CD4-positive, alpha-beta T cell treated with Interleukin-4 for 4 hours (primary cell): ENCODE measurements around the gene RBM20.

Source experiments
- DNase-seq: peaks from one replicate; pipeline ENCODE4 v3.0.0-alpha.2; 2020

Gene RBM20

DNA sequence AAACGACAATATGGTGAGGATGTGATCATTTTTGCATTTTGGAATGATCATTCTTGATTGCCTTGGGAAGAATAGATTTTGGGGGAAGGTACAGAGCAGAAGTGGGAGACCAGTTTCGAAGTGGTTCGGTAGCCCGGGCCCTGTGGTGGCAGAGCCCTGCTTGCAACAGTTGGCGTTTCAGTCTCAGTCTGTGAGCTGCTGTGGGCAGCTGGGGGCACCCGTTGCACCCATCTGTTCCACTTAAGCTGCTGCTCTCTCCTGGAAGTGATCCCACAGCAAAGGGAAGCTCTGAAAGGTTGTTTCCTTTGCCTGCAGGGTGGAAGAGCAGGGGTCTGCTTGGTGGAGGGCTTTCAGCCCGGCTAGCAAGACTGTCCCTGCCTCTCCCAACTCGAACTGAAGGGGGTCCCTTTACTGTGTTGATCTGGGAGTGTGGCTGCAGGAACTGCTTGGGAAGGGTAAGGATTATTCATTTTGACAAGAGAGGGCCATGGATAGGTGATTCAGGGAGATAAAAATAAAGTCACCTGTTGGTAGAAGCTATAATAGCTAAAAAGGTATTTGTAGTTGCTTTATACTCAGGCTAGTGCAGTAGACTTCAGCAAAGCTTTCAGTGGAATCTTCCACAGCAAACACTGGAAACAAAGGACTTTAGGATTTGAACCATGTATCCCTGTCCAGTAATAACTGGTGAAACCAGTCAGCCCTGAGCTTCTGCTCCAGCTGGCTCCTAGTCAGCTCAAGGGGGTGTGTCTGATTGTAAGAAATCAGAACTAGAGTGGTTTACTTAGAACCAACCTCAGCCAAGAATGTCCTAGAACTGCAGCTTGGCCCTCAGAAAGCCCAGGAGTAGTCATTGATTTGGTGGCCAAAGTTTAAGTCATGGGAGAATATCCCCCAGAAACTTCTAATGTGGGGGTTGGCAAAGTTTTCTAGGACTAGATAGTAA lies 174.4 kb downstream of the RBM20 start:
- DNase-seq = no peak

- no peak for DNase-seq
These were observed 176.2 kb downstream of the RBM20 start for GRCh38 chr10:110820321-110820814.

- DNase-seq = no peak
These were observed 177.4 kb downstream of the RBM20 start for GRCh38 chr10:110821508-110821907.

DNA sequence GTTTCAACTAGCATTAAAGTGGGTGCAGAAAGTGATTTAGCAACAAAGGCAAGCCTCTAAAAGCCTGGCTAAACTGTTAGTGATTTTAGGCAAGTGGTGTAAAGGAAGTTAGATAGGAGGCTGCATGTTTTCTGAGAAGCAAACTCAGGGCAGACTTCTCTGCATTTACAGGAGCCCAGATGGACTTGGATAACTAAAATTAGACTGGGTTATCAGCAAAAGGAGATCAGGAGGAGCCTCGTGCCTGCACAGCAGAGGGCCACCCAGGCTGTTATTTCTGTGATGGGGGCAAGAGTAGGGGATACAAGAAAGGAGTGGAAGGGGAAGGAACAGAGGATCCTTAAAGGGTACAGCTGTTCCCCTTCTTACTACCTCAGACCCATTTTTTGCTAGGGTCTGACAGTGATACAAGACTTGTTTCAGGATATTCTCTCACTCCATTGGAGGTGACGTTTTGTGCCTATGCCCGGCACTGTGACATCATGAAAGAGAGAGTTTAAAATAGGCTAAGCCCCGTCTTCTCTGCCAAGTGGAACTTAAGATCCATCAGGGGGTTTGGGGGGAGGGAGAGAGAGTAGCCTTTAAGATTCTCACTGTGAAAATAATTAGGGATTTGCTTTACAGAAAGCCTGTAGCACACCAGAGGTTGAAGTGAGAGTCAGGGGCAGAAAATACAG lies 178.0 kb downstream of the RBM20 start:
- DNase-seq = no peak

GRCh38 chr10:110822712-110823311 lies 178.7 kb downstream of the RBM20 start:
- DNase-seq = no peak

- no peak for DNase-seq
These were observed 180.0 kb downstream of the RBM20 start for GRCh38 chr10:110824152-110824441.

GRCh38 chr10:110824660-110825059 lies 180.5 kb downstream of the RBM20 start:
- DNase-seq = no peak

DNA sequence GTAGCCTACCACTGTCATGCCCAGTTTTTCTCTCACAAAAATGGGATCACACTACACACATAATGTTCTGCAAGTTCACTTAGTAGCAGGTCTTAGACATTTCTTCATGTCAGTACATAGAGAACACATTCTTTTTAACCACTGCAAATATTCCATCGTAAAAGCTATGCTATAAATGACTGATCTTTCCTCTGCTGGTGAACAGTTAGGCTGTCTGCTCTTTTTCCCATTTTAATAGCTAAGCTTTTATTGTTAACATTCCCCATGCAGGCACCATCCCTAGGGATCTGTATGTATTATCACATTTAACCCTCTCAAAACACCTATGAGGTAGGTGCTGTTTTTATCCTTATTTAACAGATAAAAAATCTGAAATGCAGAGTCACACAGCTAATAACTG lies 181.4 kb downstream of the RBM20 start:
- DNase-seq = no peak

DNA sequence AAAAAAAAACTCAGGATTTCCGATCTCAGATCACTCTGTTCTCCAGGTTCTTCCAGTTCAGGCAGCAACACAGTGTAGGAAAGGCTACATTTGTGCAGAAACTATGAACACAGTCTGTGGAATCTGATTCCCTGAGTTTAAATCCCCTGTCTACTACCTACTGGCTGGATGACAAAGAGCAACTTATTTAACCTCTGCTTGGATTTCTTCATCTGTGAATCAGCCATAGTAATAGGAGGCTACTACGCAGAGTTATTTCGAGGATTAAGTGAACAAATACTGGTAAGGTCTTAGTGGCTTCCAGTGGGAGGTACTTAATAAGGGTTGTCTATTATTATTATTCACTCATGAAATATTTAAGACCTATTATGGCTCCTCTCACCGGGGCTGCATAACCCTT lies 183.3 kb downstream of the RBM20 start:
- DNase-seq = no peak

DNA sequence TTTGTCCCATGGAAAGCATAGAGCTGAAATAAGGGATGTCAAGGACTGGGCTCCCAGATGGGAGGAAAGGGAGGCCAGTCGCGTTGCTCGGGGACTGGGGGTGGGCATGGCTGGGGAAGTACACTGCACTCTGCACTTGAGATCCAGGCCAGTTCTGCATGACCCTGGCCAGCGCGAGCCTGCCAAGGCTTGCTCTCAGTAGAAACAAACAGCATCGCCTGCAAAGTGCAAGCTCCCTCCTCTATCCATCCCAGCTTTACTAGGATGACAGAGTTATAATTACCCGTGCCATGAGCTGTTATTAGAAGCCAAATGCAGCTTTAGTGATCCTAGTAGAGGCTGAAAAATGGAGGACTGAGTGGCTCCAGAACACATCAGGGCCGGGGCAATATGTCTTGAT lies 183.7 kb downstream of the RBM20 start:
- no peak for DNase-seq

DNA sequence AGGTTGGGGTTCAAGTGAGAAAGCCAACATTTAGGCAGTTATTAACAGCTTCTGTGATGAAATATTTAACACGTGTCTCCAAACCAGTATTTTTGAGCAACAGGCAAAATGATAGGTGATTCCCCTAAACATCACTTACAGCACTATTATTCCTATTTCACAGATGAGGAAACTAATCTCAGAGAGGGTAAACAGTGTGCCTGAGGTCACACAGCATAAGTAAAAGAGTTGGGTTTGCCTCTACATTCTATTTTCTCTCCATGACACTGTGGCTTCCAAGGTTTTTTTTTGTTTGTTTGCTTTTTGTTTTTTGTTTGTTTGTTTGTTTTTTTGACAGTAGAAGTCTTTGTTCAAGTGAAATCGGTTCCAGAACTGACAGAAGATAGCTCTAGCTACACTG lies 184.4 kb downstream of the RBM20 start:
- DNase-seq = no peak

DNA sequence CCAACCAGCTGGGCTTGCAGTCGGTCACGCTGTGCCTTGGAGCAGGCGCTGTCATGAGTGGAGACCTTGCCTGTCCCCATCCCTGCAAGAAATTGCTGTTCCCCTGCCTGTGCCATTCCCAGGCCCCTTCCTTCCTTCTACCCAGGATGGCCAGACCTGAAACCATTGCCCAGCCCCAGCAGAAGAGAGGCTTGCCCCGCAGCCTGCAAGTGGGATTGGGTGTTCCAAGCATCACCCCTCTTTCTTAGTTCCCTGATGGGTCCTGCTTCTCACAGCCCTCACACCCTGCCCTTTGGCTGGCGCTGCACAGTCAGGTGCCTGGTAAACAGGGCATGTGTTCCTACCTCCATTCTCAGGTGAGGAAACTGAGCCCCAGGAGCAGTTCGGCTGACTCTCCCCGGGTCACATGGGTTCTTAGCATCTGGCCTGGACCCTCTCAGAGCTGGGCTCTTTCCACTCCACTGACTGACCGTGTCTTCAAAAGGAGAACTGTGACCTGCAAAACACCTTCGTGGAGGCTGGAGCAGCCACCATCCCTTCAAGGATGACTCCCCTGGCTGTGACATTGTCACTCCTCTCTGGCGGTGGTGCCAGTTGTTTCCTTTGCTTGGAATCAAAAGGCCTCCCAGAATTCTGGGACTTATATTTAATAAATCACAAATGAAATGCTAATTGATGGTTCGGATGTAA lies 185.7 kb downstream of the RBM20 start:
- no peak for DNase-seq

GRCh38 chr10:110833234-110833940 lies 189.3 kb downstream of the RBM20 start:
- no peak for DNase-seq

- DNase-seq = no peak
These were observed 189.9 kb downstream of the RBM20 start for GRCh38 chr10:110833941-110834628.

- DNase-seq = peak; percentile 19
These were observed 190.6 kb downstream of the RBM20 start for GRCh38 chr10:110834629-110835301.

GRCh38 chr10:110835841-110836240 lies 191.7 kb downstream of the RBM20 start:
- DNase-seq = no peak

DNA sequence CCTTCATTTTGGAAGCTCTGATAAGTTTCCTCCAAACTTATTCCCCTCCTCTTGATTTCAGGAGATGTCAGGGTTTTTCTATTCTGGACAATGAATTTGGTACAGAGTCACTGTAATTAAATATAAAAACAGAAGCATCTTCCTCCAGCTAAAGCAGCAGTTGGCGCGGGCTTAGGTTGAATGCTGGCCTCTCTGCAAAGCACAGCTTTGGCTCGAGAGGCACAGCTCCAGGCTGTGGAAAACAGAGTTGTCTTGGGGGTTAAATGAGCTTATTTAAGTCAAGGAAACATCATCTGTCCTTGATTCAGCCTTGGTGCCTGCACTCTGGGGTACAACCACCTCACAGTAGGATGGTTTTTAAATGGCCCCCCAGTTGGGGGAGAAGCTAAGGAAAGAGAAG lies 192.6 kb downstream of the RBM20 start:
- DNase-seq = no peak

- no peak for DNase-seq
These were observed 193.5 kb downstream of the RBM20 start for GRCh38 chr10:110837418-110838171.

- DNase-seq = no peak
These were observed 196.2 kb downstream of the RBM20 start for GRCh38 chr10:110840225-110840922.

- DNase-seq = no peak
These were observed 196.8 kb downstream of the RBM20 start for GRCh38 chr10:110840923-110841428.
